Stimulated activated CD8-positive, alpha-beta memory T cell treated with anti-CD3 and anti-CD28 coated beads, Interleukin-4, amount 100 ng/mL, for 1 hour (primary cell): ENCODE results near the gene EPS8.
"Not testable (repeated sequence)": the region's sequence is repeated elsewhere in the genome, so short reads cannot be mapped to it uniquely, and the experiment has no call there.

ENCODE experiments used
- DNase-seq, 2 donors: peaks; one replicate each; pipeline ENCODE4 v3.0.0-alpha.2; 2020; ENCODE audit warnings: low read depth in 2 of 2, low spot score in 1 of 2

EPS8 gene

DNA sequence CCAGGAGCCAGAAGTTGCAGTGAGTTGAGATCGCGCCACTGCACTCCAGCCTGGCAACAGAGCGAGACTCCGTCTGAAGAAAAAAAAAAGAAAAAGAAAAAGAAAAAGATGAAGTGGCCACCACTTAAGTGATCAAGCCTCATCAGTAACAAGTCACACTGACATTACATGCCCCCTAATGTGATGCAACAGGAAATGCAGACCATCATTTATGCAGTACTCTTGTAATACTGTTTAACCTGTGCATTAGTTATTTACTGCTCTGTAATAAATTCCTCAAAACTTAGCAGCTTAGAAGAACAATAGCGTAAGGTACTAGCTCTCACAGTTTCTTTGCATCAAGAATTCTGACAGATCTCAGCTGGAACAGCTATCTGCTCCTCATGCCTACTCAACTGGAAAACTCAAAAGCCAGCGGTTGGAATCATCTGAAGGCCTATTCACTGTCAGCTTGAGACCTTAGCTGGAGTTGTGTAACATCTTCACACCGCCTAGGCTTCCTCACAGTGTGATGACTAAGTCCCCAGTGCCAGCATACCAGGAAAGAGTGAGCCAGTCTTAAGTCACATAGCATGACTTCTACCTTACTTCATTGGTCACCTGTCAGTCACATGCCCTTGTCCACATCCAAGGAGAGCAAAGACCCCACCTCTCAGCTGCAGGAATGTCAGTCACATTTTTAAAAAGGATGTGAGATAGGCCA lies 31.5 kb downstream of the EPS8 start:
- DNase-seq = no peak

DNA sequence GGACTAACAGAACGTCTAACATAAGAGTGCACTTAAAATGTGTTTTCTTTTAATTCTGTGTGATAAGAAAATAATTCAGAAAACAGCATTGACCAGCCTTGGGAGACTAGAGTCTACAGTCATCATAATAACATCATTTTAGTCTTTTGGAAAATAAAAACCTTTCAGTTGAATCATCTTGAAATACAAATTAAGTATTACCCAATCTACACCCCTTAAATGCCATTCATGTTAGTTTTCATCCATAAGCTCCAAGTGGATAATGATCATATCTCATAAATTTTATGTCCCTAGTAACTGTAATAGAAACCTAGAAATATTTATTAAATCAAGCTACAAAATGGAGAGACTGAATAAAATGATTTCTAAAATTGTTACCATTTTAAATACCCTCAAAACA lies 32.4 kb downstream of the EPS8 start:
- DNase-seq = no peak

DNA sequence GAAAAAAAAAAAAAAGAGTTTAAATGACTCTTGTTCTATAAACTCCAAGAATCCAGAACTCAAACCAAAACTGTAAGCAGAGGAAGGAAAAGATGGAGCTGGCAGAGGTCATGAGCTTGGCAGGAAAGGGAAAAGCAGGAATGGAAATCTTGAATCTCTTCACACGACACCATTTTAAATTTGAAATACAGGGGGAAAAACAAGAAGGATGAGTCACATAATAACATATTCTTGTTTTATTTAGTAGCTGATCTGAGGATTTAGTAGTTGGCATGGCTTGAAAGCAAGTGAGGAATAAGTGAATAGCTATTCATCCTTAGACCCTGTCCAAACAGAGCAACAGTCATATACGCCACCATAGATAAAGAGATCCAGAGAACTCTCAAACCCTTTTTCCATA lies 35.0 kb downstream of the EPS8 start:
- no peak for DNase-seq

DNA sequence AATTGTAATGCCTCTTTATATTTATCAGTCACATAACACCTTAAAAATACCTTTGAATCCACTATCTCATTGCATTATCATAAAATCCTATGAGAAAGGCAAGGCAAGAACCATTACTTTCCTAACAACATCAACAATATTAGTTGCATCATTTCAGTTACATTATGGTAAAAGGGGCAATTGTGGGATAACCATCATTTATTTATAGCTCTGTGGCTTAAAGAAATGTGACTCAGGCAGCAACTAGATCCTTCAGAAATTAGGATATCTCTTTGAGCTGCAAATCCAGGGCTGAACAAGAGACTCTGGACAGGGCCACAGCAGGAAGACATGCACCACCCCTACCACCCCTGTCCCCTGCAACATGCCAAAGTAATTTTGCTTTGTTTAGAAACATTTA lies 36.4 kb downstream of the EPS8 start:
- DNase-seq = no peak

DNA sequence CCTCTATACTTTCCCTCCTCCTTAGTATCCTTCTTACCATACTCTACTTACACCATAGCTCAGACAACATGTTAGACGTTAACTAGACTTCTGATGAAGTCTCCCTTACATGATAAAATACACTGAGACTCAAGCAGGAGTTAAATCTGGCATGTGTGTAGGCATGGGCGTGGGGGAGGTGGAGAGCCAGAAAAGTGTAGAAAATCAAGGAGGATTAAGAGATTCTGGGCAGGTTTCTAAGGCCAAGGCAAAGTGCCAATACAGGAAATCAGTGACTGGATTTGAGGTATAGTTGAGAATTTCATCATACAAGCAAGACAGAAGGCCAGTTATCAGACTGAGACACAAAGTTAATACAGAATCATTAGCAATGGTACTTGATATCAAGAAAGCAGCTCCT lies 37.4 kb downstream of the EPS8 start:
- DNase-seq = no peak

DNA sequence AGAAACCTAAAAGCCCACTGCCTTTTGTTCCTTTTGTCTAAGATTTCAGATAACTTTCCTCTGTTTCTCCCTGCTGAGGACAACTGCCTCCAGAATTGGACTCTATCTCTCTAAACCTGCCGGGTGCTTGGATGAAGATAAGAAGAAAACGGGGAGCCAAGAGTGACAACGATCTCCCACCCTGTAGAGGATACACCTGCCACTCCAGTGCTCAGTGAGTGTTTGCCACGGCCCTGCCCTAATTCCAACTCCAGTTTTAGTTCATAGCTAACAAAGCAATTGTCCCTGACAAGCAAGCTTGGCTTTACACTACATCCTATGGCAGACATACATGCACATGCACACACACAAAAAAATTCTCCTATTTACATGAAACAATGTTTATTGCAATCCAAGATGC lies 39.3 kb downstream of the EPS8 start:
- DNase-seq = no peak

DNA sequence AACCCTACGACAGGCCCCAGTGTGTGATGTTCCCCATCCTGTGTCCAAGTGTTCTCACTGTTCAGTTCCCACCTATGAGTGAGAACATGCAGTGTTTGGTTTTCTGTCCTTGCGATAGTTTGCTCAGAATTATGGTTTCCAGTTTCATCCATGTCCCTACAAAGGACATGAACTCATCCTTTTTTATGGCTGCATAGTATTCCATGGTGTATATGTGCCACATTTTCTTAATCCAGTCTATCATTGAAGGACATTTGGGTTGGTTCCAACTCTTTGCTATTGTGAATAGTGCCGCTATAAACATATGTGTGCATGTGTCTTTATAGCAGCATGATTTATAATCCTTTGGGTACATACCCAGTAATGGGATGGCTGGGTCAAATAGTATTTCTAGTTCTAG lies 47.3 kb downstream of the EPS8 start:
- DNase-seq = not testable (repeated sequence)

DNA sequence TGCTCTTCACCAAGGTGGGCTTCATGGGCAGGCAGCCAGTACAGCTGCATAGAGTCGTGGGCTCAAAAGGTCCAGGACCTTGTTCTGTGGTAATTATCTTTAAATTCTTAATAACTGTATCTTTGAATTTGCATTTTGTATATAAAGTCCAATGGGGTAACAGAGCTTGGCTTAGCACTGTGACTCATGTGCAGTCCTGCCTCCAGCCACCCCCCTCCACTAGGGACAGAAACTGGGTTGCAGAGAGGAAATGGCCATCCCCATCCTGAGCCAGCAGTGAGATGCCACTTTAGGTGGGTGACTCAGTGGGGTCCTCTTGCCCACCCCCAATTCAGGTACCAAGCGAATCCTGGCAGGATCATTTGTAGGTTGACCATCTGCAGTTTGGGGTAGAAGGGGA lies 48.1 kb downstream of the EPS8 start:
- no peak for DNase-seq

DNA sequence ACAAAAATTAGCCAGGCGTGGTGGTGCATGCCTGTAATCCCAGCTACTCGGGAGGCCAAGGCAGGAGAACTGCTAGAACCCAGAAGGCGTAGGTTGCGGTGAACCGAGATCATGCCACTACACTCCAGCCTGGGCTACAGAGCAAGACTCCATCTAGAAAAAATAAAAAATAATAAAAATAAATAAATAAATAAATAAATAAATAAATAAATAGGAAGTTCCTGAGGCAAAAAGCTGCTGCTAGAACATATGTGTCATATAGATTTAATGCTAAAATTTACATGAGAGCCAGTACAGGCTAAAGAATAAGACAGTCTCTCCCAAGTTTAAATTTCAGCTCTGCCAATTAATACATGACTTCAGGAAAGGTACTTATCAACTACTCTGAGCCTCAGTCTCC lies 48.8 kb downstream of the EPS8 start:
- not testable (repeated sequence) for DNase-seq

DNA sequence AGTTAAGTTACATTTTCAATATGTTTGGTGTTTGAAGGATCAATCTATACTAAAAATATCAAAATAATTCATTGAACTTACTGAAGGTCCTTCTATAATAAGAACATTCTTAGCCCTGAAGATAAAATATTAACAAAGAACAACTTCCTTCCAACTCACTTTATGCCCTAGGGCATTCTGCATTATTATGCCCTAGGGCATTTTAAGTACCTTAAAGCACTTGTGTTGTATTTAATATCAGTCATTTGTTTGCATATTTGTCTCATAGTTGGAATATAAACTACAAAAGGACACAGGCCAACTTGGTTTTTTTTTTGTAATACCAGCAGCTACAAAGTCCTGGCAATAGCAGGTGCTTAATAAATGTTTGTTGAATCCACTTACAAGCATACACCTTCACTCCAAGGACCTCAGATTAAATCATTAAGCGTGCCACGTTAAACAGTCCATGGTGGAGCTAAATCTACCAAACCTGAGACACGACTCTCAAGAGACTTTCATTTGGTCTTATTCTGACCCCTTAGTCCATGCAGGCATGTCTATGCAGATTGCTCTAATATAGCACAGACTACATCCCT lies 50.7 kb downstream of the EPS8 start:
- no peak for DNase-seq

DNA sequence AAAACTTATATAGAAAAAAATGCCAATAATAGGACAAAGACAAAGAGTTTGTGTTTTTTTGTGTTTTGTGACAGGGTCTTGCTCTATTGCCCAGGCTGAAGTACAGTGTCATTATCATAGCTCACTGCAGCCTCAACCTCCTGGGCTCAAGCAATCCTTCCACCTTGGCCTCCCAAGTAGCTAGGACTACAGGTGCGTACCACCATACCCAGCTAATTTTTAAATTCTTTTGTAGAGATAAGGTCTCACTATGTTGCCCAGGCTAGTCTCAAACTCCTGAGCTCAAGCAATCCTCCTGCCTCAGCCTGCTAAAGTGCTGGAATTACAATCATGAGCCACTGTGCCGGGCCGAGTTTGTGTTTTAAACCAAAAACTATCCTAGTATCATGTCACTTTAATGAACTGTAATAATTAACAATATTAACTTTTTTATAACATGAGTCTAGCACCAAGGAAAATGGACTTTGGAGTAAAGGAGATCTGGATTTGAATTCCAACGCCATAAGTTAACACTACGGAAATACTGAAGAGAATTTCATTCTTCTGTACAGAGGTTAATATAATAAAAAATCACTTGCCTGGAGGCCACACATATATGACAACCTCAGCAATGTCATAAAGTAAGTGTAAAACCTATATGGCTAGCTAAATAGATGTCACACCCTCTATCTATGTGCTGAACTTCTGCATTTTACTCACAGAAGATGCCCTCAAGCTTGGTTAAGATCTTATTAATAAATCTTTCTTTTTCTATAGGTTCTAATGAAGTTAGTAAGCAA lies 53.2 kb downstream of the EPS8 start:
- no peak for DNase-seq

DNA sequence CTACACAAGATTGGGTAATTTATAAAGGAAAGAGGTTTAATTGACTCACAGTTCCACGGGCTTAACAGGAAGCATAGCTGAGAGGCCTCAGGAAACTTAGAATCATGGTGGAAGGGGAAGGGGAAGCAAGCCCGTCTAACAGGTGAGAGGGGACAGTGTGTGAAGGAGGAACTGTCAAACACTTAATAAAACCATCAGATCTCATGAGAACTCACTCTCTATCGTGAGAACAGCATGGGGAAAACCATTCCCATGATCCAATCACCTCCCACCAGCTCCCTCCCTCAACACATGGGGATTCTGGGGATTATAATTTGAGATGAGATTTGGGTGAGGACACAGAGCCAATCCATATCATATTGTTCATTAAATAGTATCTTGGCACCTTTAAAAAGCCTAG lies 56.1 kb downstream of the EPS8 start:
- DNase-seq = no peak

DNA sequence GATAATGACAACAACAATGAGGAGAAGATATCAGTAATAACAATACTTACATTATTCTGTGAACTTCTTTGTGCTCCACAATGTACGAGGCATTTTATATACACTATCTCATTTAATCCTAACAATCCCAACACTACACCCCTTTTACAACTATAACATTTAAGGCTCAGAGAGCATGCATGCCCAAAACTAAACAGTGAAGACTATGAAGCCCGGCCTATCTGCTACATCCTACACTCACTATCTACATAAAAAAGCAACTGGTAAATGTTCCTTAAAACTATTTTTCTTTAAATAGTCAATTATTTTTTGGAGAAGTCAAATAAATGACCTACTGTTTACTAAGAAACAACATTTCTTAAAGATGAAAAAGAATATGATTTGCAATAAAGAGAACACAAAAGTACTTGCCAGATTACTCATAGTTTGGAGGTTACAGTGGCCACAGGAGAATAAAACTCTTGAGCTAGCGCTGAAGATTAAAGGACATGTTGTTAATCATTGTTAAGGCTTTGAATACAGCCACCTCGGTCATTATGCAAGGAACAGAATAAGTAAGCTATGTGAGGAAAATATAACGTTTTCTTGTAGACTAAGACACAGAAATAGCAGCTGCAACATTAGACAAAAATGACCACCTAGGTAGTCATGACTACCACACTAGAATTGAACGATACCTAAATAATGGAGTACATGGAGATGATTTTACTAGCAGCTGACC lies 56.7 kb downstream of the EPS8 start:
- no peak for DNase-seq

DNA sequence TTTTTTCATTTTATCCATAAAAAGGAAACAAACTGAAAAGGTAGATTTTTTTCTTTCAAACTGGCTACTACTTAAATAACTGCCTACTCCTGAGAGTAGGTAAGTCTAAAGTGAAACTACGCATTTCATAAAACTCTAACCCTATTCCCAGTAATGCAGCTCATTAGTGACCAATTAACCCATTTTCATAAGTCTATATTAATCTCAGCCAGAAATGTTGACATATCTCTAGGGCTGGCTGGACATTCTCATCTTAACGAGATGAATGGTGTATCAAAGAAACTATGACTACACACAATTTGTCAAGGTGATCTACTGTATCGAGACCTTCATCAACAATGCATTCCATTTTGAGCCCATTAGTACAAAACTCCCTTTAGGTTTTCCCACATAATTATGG lies 57.2 kb downstream of the EPS8 start:
- no peak for DNase-seq

DNA sequence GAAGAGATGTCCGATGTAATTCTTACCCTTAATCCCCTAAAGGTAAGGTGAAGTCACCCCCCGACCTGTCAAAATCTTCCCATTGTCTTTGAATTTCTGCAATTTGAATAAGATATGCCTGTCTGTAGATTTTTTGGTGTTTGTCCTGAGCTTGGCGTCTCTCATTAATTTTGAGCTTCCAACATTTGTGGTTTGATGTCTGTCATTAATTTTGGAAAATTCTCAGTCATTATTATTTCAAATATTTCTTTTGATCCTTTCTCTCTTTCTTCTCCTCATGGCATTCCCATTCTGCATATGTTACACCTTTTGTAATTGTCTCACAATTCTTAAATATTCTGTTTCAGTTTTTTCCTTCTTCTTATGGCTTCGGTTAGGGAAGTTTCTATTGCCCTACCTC lies 60.1 kb downstream of the EPS8 start:
- no peak for DNase-seq

DNA sequence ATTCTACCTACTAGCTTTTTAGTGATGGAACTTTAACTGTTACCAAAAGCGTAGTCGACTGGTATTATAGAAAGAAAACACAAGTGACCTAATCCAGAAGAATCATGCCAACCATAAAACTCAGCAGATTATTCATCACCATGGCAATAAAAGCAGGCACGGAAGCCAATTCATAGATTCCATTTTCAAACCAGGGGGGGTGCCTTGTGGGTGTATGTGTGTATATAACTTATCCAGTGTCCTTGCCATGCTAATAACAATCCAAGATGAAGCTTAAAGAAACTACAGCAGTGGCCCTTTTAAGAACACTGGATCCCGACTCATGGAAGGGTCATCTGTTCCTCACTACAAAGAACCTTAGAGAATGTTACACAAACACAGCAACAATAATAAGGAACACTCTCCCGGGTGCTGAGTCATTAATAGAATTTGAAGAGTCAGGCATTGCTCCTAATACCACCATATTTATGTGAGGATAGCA lies 61.0 kb downstream of the EPS8 start:
- DNase-seq = no peak

DNA sequence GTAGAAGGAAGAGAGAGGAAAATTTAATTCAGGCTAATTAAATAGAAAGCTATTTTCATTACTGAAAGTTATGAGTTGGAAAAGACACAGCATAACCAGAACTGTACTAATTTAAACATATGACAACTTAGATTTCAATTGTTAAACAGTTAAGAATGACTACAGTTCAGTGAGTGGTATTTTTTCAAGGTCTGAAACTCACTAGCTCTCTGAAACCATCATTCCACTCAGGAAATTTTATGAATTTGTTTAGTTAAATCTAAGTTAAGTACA lies 62.4 kb downstream of the EPS8 start:
- no peak for DNase-seq

DNA sequence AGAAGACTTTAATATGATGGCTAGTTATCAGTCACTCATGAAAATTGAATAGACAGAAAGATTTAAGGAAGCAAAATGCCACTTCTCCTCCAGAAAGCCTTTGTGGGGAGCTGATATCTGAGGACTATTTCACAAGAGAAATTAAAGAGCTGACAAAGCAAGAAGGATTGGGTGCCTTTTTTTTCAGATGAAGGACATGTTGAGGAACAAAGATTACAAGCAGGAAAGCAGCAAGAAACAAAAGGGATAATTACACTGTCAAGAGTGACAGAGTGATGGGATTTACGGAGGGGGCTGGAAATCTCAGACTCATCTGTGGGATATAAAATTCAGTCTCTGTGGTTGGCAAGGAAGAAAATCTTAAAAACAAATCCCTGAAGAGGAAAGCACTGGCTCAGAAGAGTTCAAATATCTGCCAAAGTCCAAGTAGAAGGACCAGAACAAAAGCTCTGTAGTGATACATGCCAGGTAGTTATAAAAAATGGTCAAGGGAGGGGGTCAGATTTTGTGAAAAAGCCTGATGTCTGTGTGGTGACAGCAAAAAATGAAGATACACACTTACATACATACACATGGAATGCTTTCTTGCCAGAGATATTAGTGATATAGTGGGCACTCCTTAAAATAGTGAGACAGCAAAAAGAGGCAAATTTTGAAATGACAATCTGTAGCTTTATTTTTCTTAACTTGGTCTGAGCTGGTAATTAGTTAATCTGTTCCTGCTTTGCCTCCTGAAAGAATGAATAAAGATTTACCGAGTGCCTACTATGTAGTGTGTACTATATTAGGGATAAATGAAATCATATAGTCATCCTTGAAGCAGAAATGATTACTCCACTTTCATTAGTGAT lies 62.9 kb downstream of the EPS8 start:
- no peak for DNase-seq

DNA sequence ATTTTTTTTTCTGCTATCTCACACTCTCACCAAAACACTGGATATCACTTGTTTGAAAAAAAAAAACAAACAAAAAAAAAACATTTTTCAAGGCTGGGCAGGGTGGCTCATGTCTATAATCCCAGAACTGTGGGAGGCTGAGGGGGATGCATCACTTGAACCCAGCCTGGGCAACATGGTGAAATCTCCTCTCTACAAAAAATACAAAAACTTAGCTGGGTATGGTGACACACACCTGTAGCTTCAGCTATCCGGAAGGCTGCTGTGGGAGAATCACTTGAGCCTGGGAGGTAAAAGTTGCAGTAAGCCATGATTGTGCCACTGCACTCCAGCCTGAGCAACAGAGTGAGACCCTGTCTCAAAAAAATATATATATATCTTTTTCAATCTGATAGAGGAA lies 66.2 kb downstream of the EPS8 start:
- DNase-seq = no peak

DNA sequence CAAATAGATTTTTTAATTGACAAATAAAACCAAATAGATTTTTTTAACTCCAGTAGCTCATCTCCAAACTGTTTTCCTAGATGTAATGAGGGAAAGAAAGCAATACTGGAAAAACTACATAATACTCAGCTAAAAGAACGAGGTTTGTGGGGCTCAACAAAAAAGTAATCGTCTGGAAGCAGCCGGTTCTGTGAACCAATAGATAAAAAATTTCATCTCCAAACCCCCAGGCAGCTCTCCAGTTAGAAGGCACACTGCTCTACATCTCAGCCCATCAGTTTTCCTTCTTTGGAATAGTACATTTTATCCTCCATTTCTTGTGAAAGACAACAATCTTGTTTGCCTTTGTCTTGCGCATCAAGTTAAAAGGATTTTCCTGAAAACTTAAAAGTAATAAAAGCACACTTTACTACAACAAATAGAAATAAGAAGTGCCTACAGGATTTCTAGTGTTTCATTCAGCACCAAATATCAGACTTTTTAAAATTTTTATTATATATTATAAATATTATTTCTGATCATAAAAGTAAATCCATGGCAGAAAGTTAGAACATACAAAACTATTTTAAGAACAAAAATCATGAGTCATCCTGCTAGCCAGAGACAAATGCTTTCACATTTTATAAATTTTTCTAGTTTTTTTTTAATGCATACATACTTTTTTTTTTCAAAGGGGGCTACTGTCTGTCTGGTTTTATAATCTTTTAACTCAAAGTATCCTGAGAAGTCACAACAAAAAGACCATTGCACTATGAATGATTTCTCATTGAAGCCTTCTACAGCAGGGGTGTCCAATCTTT lies 67.7 kb downstream of the EPS8 start:
- no peak for DNase-seq
